Activated B cell treated with CpG ODN at 0.5 μM for 24 hours (primary cell): ENCODE measurements around the gene USP32. TPM values are rescaled to one million over a fixed set of nuclear protein-coding genes. Genes with fewer than 3 reads are reported as not detected.

Source experiments
- ATAC-seq: fragments of 200-7000 bp; cut with Tn5 transposase; one replicate; pipeline ENCODE4 v1.10.0; 2021; ENCODE audit warnings: low read depth, mild to moderate bottlenecking, moderate library complexity
- CTCF ChIA-PET: fragments of 350-600 bp; sonication (Branson Sonifier 250); formaldehyde crosslinking; loops from one replicate; lab custom pipeline; 2021; ENCODE audit warnings: antibody characterized with exemption; lab: Charles Lee
- POLR2A ChIA-PET: fragments of 350-600 bp; sonication (Branson Sonifier 250); formaldehyde crosslinking; loops from one replicate; lab custom pipeline; 2021; ENCODE audit warnings: antibody characterized with exemption; lab: Charles Lee
- DNase-seq: peaks from one replicate; pipeline ENCODE4 v3.0.0; 2022
- H3K27ac Mint-ChIP-seq: one replicate; pipeline ENCODE4 v1.8.0; 2020; ENCODE audit warnings: mixed read lengths
- H3K27me3 Mint-ChIP-seq: one replicate; pipeline ENCODE4 v1.8.0; 2021; ENCODE audit warnings: mixed read lengths
- H3K36me3 Mint-ChIP-seq: one replicate; pipeline ENCODE4 v1.8.0; 2021; ENCODE audit warnings: low read depth, mixed read lengths
- H3K4me1 Mint-ChIP-seq: one replicate; pipeline ENCODE4 v1.8.0; 2021; ENCODE audit warnings: mixed read lengths
- H3K4me3 Mint-ChIP-seq: one replicate; pipeline ENCODE4 v1.8.0; 2020; ENCODE audit warnings: mild to moderate bottlenecking, mixed read lengths
- H3K9me3 Mint-ChIP-seq: one replicate; pipeline ENCODE4 v1.8.0; 2020; ENCODE audit warnings: mixed read lengths
- CTCF ChIP-seq: fragments of 200-600 bp; IDR thresholded peaks from one replicate; pipeline ENCODE4 v1.8.0; 2022; ENCODE audit warnings: antibody characterized with exemption, mild to moderate bottlenecking
- intact Hi-C: fragments of 100-400 bp; cut with micrococcal nuclease; formaldehyde crosslinking; loops from one replicate; pipeline ENCODE4 v1.15.1; 2024
- total RNA-seq: library from RNA; stranded (reverse); gene quantifications from 2 replicates; pipeline ENCODE4 v1.2.3, GENCODE V29; 2022

USP32 gene
- total RNA-seq, 1 donor from 2014 or later: 59.2 TPM

GRCh38 chr17:60332574-60332973, 59.4 kb downstream of the USP32 start:
- Mint-ChIP-seq H3K9me3 (no peaks in the 10 kb centered on the region), H3K4me1 (no peaks in the 10 kb centered on the region), H3K4me3 (no peak overlapping the region), H3K27me3 (no peaks in the 10 kb centered on the region), H3K27ac (no peak overlapping the region), H3K36me3 (peaks cover 54% of the 10 kb centered on the region)
- CTCF ChIA-PET: no interaction called here
- TF ChIP-seq CTCF: no peak
- ATAC-seq (no peak), DNase-seq (no peak)
- POLR2A ChIA-PET: no interaction called here
- intact Hi-C loops: no loop called here

- Mint-ChIP-seq H3K27ac (no peak overlapping the region), H3K4me3 (no peak overlapping the region), H3K36me3 (peaks cover 52% of the 10 kb centered on the region), H3K4me1 (no peaks in the 10 kb centered on the region), H3K9me3 (no peaks in the 10 kb centered on the region), H3K27me3 (no peaks in the 10 kb centered on the region)
- CTCF ChIA-PET: no interaction called here
- POLR2A ChIA-PET: no interaction called here
- no peak for TF ChIP-seq CTCF
- DNase-seq (no peak), ATAC-seq (no peak)
- intact Hi-C loops: no loop called here
Observed at GRCh38 chr17:60330731-60331130, 61.2 kb downstream of the USP32 start.

- intact Hi-C loops: no loop called here
- H3K27ac Mint-ChIP-seq: no peak overlapping the region
- no peak overlapping the region for H3K4me3 Mint-ChIP-seq
- ChIA-PET POLR2A (no interaction called here), CTCF (no interaction called here)
- TF ChIP-seq CTCF: no peak
- H3K36me3 Mint-ChIP-seq: peaks cover 50% of the 10 kb centered on the region
- no peaks in the 10 kb centered on the region for H3K9me3 Mint-ChIP-seq
- H3K4me1 Mint-ChIP-seq: peaks cover under 1% of the 10 kb centered on the region
- ATAC-seq (no peak), DNase-seq (no peak)
- H3K27me3 Mint-ChIP-seq: no peaks in the 10 kb centered on the region
Observed at GRCh38 chr17:60328679-60329078, 63.3 kb downstream of the USP32 start.

GRCh38 chr17:60327901-60328273, 64.0 kb downstream of the USP32 start:
- no peak overlapping the region for H3K27ac Mint-ChIP-seq
- CTCF ChIA-PET: no interaction called here

GRCh38 chr17:60327134-60327900, 64.6 kb downstream of the USP32 start:
- DNase-seq (no peak), ATAC-seq (no peak)
- Mint-ChIP-seq H3K27me3 (no peaks in the 10 kb centered on the region), H3K27ac (no peak overlapping the region), H3K36me3 (peaks cover 43% of the 10 kb centered on the region), H3K4me3 (no peak overlapping the region), H3K9me3 (no peaks in the 10 kb centered on the region), H3K4me1 (peaks cover 6% of the 10 kb centered on the region)
- TF ChIP-seq CTCF: no peak
- ChIA-PET POLR2A (no interaction called here), CTCF (no interaction called here)
- intact Hi-C loops: no loop called here

More at GRCh38 chr17:60327901-60328273, 64.0 kb downstream of the USP32 start:
- peaks cover 3% of the 10 kb centered on the region for H3K4me1 Mint-ChIP-seq
- H3K4me3 Mint-ChIP-seq: no peak overlapping the region
- POLR2A ChIA-PET: no interaction called here
- DNase-seq (no peak), ATAC-seq (no peak)
- H3K36me3 Mint-ChIP-seq: peaks cover 47% of the 10 kb centered on the region
- no peak for TF ChIP-seq CTCF
- no peaks in the 10 kb centered on the region for H3K9me3 Mint-ChIP-seq
- intact Hi-C loops: no loop called here
- H3K27me3 Mint-ChIP-seq: no peaks in the 10 kb centered on the region
